Trophoblast cell (in vitro differentiated cells and primary cell): ENCODE measurements around the gene COTL1.

Source experiments
- DNase-seq, 2 donors: peaks; one replicate each; pipeline ENCODE4 v3.0.0-alpha.2; 2016
- H2AFZ ChIP-seq: 2 replicates; pipeline ENCODE4 v1.6.1; 2013; ENCODE audit warnings: low read length, moderate library complexity, mild to moderate bottlenecking; ENCODE audit not compliant: insufficient read depth, poor library complexity
- H2AK5ac ChIP-seq: 2 replicates; pipeline ENCODE4 v1.6.1; 2013; ENCODE audit warnings: mild to moderate bottlenecking, low read length
- H2BK120ac ChIP-seq: 2 replicates; pipeline ENCODE4 v1.6.1; 2013; ENCODE audit warnings: low read length, mild to moderate bottlenecking, moderate library complexity; ENCODE audit not compliant: insufficient read depth, poor library complexity
- H2BK12ac ChIP-seq: 2 replicates; pipeline ENCODE4 v1.6.1; 2013; ENCODE audit warnings: mild to moderate bottlenecking, low read length, moderate library complexity
- H2BK5ac ChIP-seq: 2 replicates; pipeline ENCODE4 v1.6.1; 2013; ENCODE audit warnings: low read length, low read depth, moderate library complexity, mild to moderate bottlenecking; ENCODE audit not compliant: poor library complexity
- H3K14ac ChIP-seq: 2 replicates; pipeline ENCODE4 v1.6.1; 2013; ENCODE audit warnings: mild to moderate bottlenecking, low read length
- H3K18ac ChIP-seq: 2 replicates; pipeline ENCODE4 v1.6.1; 2013; ENCODE audit warnings: mild to moderate bottlenecking, low read length
- H3K23ac ChIP-seq: 2 replicates; pipeline ENCODE4 v1.6.1; 2013; ENCODE audit warnings: low read length
- H3K27ac ChIP-seq: 2 replicates; pipeline ENCODE4 v1.5.1; 2013; ENCODE audit warnings: low read depth, mild to moderate bottlenecking, inconsistent platforms, low read length, moderate library complexity
- H3K27me3 ChIP-seq: 2 replicates; pipeline ENCODE4 v1.6.1; 2013; ENCODE audit warnings: inconsistent platforms, mild to moderate bottlenecking, low read length, moderate library complexity; ENCODE audit not compliant: insufficient read depth
- H3K36me3 ChIP-seq, 2 experiments: 1 replicate in 1 of 2; 2 replicates in 1 of 2; pipeline ENCODE4 v1.6.1; 2013; ENCODE audit warnings: low read length in 2 of 2, mild to moderate bottlenecking in 2 of 2, moderate library complexity in 1 of 2; ENCODE audit not compliant: insufficient read depth in 2 of 2, control insufficient read depth in 1 of 2
- H3K4ac ChIP-seq: 2 replicates; pipeline ENCODE4 v1.6.1; 2013; ENCODE audit warnings: low read depth, mild to moderate bottlenecking, low read length, moderate library complexity
- H3K4me1 ChIP-seq, 2 experiments: 1 replicate in 1 of 2; 2 replicates in 1 of 2; pipeline ENCODE4 v1.6.1; 2013; ENCODE audit warnings: low read length in 2 of 2, mild to moderate bottlenecking in 2 of 2, moderate library complexity in 1 of 2; ENCODE audit not compliant: insufficient read depth in 2 of 2, control insufficient read depth in 1 of 2
- H3K4me2 ChIP-seq: 2 replicates; pipeline ENCODE4 v1.6.1; 2013; ENCODE audit warnings: inconsistent platforms, mild to moderate bottlenecking, low read length, moderate library complexity
- H3K4me3 ChIP-seq: 2 replicates; pipeline ENCODE4 v1.5.1; 2013; ENCODE audit warnings: mild to moderate bottlenecking, low read depth, low read length, inconsistent platforms
- H3K79me1 ChIP-seq: one replicate; pipeline ENCODE4 v1.6.1; 2013; ENCODE audit warnings: low read length
- H3K79me2 ChIP-seq: 2 replicates; pipeline ENCODE4 v1.6.1; 2013; ENCODE audit warnings: low read length, mild to moderate bottlenecking; ENCODE audit not compliant: control insufficient read depth, insufficient read depth, poor library complexity
- H3K9ac ChIP-seq: 2 replicates; pipeline ENCODE4 v1.6.1; 2013; ENCODE audit warnings: mild to moderate bottlenecking, low read length
- H3K9me3 ChIP-seq: 2 replicates; pipeline ENCODE4 v1.6.1; 2013; ENCODE audit warnings: low read depth, mild to moderate bottlenecking, control low read depth, inconsistent platforms, low read length; ENCODE audit not compliant: insufficient read depth
- H4K12ac ChIP-seq: 2 replicates; pipeline ENCODE4 v1.6.1; 2013; ENCODE audit warnings: low read depth, mild to moderate bottlenecking, low read length, moderate library complexity
- H4K8ac ChIP-seq: 2 replicates; pipeline ENCODE4 v1.6.1; 2013; ENCODE audit warnings: low read depth, mild to moderate bottlenecking, low read length, moderate library complexity
- H4K91ac ChIP-seq: one replicate; pipeline ENCODE4 v1.6.1; 2013; ENCODE audit warnings: low read depth, mild to moderate bottlenecking, low read length, moderate library complexity
- WGBS: extraction: QIAGEN DNeasy Blood & Tissue Kit; methylation state at CpG from one replicate; pipeline ENCODE4 v1.1.7; 2013; ENCODE audit warnings: missing lambda C conversion rate; ENCODE audit not compliant: insufficient read length, insufficient coverage; ENCODE audit errors: extremely low coverage; 5-methylcytosine and 5-hydroxymethylcytosine counted together

The COTL1 gene

DNA sequence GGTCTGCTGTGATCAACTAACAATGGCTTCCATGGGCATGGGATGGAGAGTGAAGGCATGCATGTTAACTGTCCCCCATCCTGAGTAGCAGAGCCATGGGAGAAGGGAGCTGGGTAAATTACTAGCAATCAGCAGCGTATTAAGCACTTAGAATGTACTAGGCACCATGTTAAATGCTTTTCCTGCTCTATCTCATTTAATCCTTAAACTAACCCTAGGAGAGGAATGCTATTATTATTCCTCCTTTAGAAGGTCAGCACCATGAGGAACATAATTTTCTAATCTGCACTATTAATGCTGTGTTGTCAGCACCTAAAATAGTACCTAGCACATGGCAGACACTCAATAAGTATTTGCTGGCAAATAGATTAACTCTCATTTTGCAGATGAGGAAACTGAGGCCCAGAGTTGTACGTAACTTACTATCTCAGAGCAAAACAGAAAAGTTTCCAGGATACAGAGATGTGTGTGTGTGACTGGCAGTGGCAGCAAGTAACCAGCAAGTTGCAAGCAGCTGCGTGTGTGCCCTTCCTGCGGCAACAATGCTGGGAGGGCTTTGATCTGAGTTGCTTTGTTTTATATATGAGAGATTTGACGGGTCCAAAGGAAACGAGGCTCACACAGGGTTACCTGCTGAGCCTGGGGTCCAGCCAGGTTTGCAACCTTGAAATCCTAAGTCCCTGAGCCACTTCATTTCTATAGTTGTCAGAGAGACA is 23.9 kb upstream of the COTL1 start:
- Histone ChIP-seq H3K27ac (no peak overlapping the region), H3K4me3 (peak overlapping the region; percentile 26), H2BK120ac (no peak overlapping the region), H2BK5ac (no peak overlapping the region), H3K23ac (no peak overlapping the region), H3K9ac (no peak overlapping the region), H3K79me2 (no peaks in the 10 kb centered on the region), H3K18ac (no peak overlapping the region), H3K4ac (no peak overlapping the region), H3K79me1 (no peaks in the 10 kb centered on the region), H3K9me3 (no peaks in the 10 kb centered on the region), H2AK5ac (no peak overlapping the region), H3K4me2 (no peak overlapping the region), H3K27me3 (no peaks in the 10 kb centered on the region), H2AFZ (no peak overlapping the region), H4K91ac (no peak overlapping the region), H3K4me1 (peaks cover 8 to 14% of the 10 kb centered on the region in 2 experiments), H3K14ac (no peak overlapping the region), H4K8ac (no peak overlapping the region), H3K36me3 (no peaks in the 10 kb centered on the region), H4K12ac (no peak overlapping the region), H2BK12ac (no peak overlapping the region)
- no CpG with 5 or more reads among the region's 6 CpGs for WGBS
- no peak for DNase-seq

DNA sequence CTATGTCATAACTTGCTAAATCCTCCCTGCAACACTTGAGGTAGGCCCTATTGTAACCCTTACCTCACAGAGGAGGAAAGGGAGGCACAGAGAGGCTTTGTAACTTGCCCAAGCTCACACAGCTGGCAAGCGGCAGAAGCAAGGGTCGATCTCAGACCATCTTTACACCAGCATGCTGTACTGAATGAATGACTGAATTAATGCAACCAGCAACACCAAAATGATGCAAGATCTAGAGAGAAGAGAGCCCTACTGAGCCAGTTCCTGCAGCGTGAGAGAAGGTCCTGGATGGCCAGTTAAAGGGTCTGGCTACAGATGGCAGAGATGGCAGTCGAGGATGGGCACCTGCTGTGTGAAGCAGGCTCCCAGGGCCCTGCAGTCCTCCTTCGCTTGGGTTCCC is 22.3 kb upstream of the COTL1 start:
- H3K14ac ChIP-seq = no peak overlapping the region
- no peaks in the 10 kb centered on the region for H3K36me3 ChIP-seq
- H4K12ac ChIP-seq = no peak overlapping the region
- no peak for DNase-seq
- no peaks in the 10 kb centered on the region for H3K79me2 ChIP-seq
- H3K4me1 ChIP-seq = peaks cover 8 to 14% of the 10 kb centered on the region in 2 experiments
- no peak overlapping the region for H3K23ac ChIP-seq
- no peaks in the 10 kb centered on the region for H3K9me3 ChIP-seq
- no peak overlapping the region for H2BK5ac ChIP-seq
- H2AK5ac ChIP-seq = peak overlapping the region; percentile 72
- H2AFZ ChIP-seq = no peak overlapping the region
- no peak overlapping the region for H3K4me2 ChIP-seq
- no peaks in the 10 kb centered on the region for H3K27me3 ChIP-seq
- H3K79me1 ChIP-seq = no peaks in the 10 kb centered on the region
- H4K91ac ChIP-seq = no peak overlapping the region
- no CpG with 5 or more reads among the region's 5 CpGs for WGBS
- no peak overlapping the region for H3K4me3 ChIP-seq
- H3K4ac ChIP-seq = no peak overlapping the region
- no peak overlapping the region for H3K18ac ChIP-seq
- H2BK120ac ChIP-seq = no peak overlapping the region
- no peak overlapping the region for H3K27ac ChIP-seq
- H3K9ac ChIP-seq = no peak overlapping the region
- no peak overlapping the region for H2BK12ac ChIP-seq
- no peak overlapping the region for H4K8ac ChIP-seq

DNA sequence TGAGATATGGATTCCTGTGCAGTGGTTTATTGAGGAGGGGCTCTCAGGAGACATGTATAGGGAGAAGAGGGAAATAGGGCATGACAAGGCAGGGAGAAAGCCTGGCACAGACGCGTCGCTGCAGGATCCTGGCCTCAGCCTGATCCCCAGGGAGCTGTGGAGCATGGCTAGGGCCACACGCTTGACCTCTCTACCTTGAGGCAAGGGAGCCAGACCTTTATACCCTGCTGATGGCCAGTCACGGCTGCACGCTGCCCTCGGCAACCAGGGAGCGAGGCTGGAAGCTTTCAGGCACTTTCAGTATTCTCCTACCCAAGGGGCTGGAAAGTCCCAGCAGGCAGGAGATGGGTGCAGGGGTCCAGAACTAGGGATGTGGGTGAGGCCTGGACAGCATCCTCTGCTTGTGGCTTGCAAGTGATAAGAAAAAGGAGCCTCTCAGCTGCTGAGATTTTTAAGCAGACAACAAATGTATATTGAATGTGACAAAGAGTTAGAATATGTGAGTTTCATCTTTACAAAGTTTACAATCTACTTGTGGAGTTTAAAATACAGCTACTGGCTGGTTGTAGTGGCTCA is 20.4 kb upstream of the COTL1 start:
- Histone ChIP-seq H3K27ac (no peak overlapping the region), H3K4me3 (no peak overlapping the region), H2BK120ac (no peak overlapping the region), H3K36me3 (no peaks in the 10 kb centered on the region), H3K23ac (no peak overlapping the region), H2BK5ac (no peak overlapping the region), H3K9ac (no peak overlapping the region), H2AK5ac (no peak overlapping the region), H2AFZ (no peak overlapping the region), H3K79me2 (no peaks in the 10 kb centered on the region), H3K9me3 (no peaks in the 10 kb centered on the region), H3K4me1 (peaks cover 6 to 11% of the 10 kb centered on the region in 2 experiments), H2BK12ac (no peak overlapping the region), H4K12ac (no peak overlapping the region), H4K91ac (no peak overlapping the region), H3K18ac (no peak overlapping the region), H3K14ac (no peak overlapping the region), H3K79me1 (no peaks in the 10 kb centered on the region), H3K4ac (no peak overlapping the region), H3K27me3 (no peaks in the 10 kb centered on the region), H4K8ac (no peak overlapping the region), H3K4me2 (no peak overlapping the region)
- WGBS = no CpG with 5 or more reads among the region's 8 CpGs
- DNase-seq = no peak

DNA sequence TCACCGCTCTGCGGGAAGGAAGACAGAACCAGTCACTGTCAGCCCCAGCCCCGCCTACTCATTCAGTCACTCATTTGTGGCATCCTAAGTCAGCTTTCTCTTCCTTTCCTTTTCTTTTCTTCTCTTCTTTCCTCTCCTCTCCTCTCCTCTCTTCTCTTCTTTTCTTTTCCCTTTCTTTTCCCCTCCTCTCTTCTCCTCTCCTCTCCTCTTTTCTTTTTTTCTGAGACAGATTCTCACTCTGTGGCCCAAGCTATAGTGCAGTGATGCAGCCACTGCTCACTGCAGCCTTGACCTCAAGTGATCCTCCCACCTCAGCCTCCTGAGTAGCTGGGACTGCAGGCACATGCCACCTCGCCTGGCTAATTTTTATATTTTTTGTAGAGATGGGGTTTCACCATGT is 19.8 kb upstream of the COTL1 start:
- no peak for DNase-seq
- no peaks in the 10 kb centered on the region for H3K79me2 ChIP-seq
- H4K91ac ChIP-seq = no peak overlapping the region
- no peaks in the 10 kb centered on the region for H3K79me1 ChIP-seq
- H3K27me3 ChIP-seq = no peaks in the 10 kb centered on the region
- no CpG with 5 or more reads among the region's 4 CpGs for WGBS
- H3K4ac ChIP-seq = no peak overlapping the region
- H3K4me2 ChIP-seq = no peak overlapping the region
- no peak overlapping the region for H4K8ac ChIP-seq
- H2BK5ac ChIP-seq = no peak overlapping the region
- no peaks in the 10 kb centered on the region for H3K36me3 ChIP-seq
- H3K9ac ChIP-seq = no peak overlapping the region
- H3K23ac ChIP-seq = no peak overlapping the region
- H2BK120ac ChIP-seq = no peak overlapping the region
- peaks cover 1 to 5% of the 10 kb centered on the region in 2 experiments for H3K4me1 ChIP-seq
- H4K12ac ChIP-seq = no peak overlapping the region
- no peak overlapping the region for H2AK5ac ChIP-seq
- no peak overlapping the region for H2AFZ ChIP-seq
- no peak overlapping the region for H3K18ac ChIP-seq
- H3K9me3 ChIP-seq = no peaks in the 10 kb centered on the region
- no peak overlapping the region for H3K27ac ChIP-seq
- H2BK12ac ChIP-seq = no peak overlapping the region
- H3K14ac ChIP-seq = no peak overlapping the region
- no peak overlapping the region for H3K4me3 ChIP-seq
